Measurements from ENCODE around the gene GET3.

The GET3 gene

GRCh38 chr19:12773571-12773970 is 36.3 kb downstream of the GET3 start:
- Histone ChIP-seq H3K27me3 (ENCODE audit: insufficient read depth, low read depth) (no peaks in the 10 kb centered on the region), H2AFZ (ENCODE audit: low read depth) (no peak overlapping the region), H3K27ac (no peak overlapping the region), H3K4me2 (peak overlapping the region; percentile 8; the same call in 1 of the 2 replicates), H4K20me1 (ENCODE audit: insufficient read depth) (no peaks in the 10 kb centered on the region), H3K9ac (no peak overlapping the region), H3K36me3 (ENCODE audit: insufficient read depth) (no peaks in the 10 kb centered on the region), H3K4me1 (ENCODE audit: low read depth, poor library complexity, severe bottlenecking) (peaks cover 20% of the 10 kb centered on the region), H3K4me3 (IDR thresholded peaks at IDR 0.05; ENCODE audit: insufficient read depth, low read depth, low read length) (no peak overlapping the region), H3K79me2 (ENCODE audit: insufficient read depth, low read depth) (no peaks in the 10 kb centered on the region)
- TF ChIP-seq CTCF (conservative IDR thresholded peaks at IDR 0.05; ENCODE audit: low read depth, low read length): peak; percentile 24; the same call in 1 of the 2 replicates

GRCh38 chr19:12774588-12775555 is 37.6 kb downstream of the GET3 start, which contains the start of gene HOOK2:
Gene HOOK2, minus strand, starts transcription at chr19:12775552. Its CDS starts 103 bp downstream, at chr19:12775449.
- Histone ChIP-seq H3K4me3 (IDR thresholded peaks at IDR 0.05; ENCODE audit: insufficient read depth, low read depth, low read length) (no peak within 1 kb of the TSS), H3K4me2 (peak within 1 kb of the TSS; percentile 73), H3K79me2 (ENCODE audit: insufficient read depth, low read depth) (no peaks in the 10 kb centered on the region), H3K27me3 (ENCODE audit: insufficient read depth, low read depth) (no peaks in the 10 kb centered on the region), H4K20me1 (ENCODE audit: insufficient read depth) (no peaks in the 10 kb centered on the region), H3K36me3 (ENCODE audit: insufficient read depth) (no peaks in the 10 kb centered on the region), H3K9ac (peak within 1 kb of the TSS; percentile 18; the same call in 1 of the 2 replicates), H2AFZ (ENCODE audit: low read depth) (peak within 1 kb of the TSS; percentile 54; the same call in 1 of the 2 replicates), H3K27ac (no peak within 1 kb of the TSS), H3K4me1 (ENCODE audit: low read depth, poor library complexity, severe bottlenecking) (peaks cover 23% of the 10 kb centered on the region)
- TF ChIP-seq CTCF (conservative IDR thresholded peaks at IDR 0.05; ENCODE audit: low read depth, low read length): no peak

DNA sequence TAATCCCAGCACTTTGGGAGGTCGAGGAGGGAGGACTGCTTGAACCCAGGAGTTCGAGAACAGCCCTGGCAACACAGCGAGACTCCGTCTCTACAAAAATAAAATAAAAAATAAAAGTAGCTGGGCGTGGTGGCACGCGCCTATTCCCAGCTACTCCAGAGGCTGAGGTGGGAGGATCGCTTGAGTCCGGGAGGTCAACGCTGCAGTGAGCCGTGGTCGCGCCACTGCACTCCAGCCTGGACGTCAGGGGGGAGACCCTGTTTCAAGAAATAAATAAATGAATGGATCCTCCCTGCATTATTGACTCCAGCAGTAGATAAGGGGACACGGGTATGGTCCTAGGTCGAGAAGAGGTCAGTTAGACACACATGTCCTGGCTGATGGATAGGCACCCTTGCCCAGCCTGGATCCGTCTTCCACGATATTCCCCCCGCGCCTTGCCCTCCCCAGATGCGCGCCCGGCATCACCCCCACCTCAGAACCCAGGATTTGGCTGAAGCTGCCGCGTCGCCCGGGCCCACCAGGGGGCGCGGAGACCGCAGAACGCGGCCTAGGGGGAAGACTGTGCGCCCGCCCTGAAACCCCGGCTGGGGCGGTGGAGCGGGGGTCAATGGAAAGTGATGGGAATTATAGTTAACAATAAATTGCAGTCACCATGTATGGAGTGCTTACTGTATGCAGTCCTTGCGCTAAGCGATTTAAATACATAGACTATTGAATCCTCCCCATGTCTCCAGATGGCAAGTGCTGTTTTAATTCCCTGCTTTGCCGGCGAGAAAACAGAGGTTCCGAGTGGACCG is 40.1 kb downstream of the GET3 start:
- peak overlapping the region; percentile 84 for H2AFZ ChIP-seq (ENCODE audit: low read depth)
- peaks cover 29% of the 10 kb centered on the region for H3K4me1 ChIP-seq (ENCODE audit: low read depth, poor library complexity, severe bottlenecking)
- H3K4me3 ChIP-seq (IDR thresholded peaks at IDR 0.05; ENCODE audit: insufficient read depth, low read depth, low read length): peak overlapping the region; percentile 70
- 0 out of 2 replicates have a peak overlapping the region, but pooled peaks have one; percentile 31 for H3K27ac ChIP-seq
- H4K20me1 ChIP-seq (ENCODE audit: insufficient read depth): no peaks in the 10 kb centered on the region
- peak; percentile 96 for TF ChIP-seq CTCF (conservative IDR thresholded peaks at IDR 0.05; ENCODE audit: low read depth, low read length)
- no peaks in the 10 kb centered on the region for H3K27me3 ChIP-seq (ENCODE audit: insufficient read depth, low read depth)
- H3K36me3 ChIP-seq (ENCODE audit: insufficient read depth): no peaks in the 10 kb centered on the region
- peak overlapping the region; percentile 51; the same call in 1 of the 2 replicates for H3K9ac ChIP-seq
- peak overlapping the region; percentile 35 for H3K4me2 ChIP-seq
- H3K79me2 ChIP-seq (ENCODE audit: insufficient read depth, low read depth): no peaks in the 10 kb centered on the region
